HG03095 (cell line): ENCODE data around the gene HOXA13.

Experiments
- ATAC-seq: cut with Tn5 transposase; IDR thresholded peaks from one replicate; pipeline ENCODE4 v1.9.1; 2021; ENCODE audit warnings: moderate library complexity; ENCODE audit not compliant: unreplicated experiment

Gene HOXA13

DNA sequence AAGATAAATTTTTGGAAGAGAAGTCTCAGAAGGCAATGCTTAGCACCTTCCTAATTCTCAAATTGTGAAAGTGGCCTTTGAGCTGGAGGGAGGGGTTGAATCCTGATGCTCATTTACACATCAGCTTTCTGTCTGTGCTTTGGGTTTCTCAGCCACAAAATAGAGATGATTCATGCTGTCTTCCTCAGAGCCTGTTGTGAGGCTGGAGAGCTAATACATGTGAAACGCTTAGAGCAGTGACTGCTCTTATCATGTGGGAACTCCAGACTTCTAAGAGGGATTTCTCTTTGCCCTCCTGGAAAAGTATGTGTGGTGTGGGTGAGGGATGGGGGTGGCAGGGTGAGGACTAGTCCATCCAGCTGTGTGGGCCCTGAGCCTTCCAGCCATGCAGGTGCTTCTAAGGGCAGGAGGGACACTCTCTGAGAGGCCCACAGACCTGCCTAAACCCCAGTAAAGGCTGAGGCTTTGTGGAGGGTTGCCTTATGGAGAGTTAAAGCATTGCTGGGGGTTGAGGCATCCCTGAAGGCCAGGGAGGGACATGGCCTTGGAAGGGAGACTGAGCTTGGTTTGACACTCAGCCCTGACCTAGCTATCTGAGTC, 37.9 kb upstream of the HOXA13 start:
- no peak for ATAC-seq

GRCh38 chr7:27235387-27236311, 35.8 kb upstream of the HOXA13 start:
- ATAC-seq, result no peak

DNA sequence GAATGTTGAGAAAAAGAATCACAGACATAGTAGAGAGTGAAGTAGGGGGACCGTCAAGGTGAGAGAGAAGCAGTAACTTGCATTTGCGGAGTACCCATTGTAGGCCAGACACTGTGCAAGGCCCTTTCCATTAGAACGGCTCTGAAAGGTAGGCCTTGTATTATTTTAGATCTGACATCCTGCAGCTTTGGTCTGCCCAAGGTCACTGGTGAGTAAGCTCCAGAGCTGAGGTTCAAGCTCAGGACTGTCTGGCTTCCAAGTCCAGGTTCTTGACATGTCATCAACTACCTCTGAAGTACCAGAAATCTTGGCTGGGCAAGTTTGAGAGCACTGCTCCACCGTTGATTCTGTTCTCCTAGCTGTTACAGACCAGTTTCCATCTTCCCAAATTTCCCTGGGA, 29.6 kb upstream of the HOXA13 start:
- ATAC-seq, result no peak

DNA sequence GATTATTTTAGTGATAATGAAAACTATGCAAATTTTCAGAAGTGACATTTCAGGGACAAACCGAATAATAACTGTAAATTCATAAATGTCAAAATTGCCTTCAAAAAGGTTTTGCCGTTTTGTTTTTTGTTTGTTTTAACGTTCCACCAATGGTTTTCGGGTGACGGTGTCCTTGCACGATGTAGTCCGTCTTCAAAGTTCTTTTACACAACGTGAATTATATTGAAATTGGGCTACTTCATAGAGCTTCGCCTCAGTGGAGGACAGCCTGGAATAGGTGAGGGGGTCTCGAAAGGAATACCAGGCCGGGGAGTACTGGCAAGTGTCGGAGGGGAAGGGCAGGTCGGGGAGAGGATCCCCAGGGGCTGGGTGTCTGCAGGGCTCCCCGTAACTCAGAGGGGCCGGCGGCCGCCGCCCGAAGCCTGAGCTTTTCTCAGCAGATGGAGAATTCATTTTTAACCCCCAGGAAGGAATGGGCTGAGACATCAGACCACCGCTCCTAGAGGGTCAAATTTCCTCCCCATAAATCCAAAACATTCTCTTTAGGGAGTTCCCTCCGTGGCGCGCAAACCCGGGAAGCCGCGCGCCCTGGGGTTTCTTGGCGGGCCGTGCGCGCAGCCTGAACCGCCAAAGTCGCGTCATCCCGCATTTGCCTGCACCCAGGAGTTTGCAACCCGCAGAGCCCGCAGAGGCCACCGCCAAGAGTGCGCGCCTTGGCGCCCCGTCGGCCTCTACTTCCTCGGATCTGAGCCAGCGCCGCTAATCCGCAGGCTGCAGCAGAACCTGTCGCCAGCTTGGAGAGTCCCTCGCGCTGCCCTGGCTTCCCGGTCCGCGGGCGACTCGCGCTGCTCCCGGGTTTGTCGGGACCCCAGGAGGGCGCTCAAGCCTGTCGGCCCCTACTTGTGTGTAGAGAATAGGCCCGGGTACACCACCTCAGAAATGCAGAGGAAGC, 25.4 kb upstream of the HOXA13 start:
- ATAC-seq, result no peak

DNA sequence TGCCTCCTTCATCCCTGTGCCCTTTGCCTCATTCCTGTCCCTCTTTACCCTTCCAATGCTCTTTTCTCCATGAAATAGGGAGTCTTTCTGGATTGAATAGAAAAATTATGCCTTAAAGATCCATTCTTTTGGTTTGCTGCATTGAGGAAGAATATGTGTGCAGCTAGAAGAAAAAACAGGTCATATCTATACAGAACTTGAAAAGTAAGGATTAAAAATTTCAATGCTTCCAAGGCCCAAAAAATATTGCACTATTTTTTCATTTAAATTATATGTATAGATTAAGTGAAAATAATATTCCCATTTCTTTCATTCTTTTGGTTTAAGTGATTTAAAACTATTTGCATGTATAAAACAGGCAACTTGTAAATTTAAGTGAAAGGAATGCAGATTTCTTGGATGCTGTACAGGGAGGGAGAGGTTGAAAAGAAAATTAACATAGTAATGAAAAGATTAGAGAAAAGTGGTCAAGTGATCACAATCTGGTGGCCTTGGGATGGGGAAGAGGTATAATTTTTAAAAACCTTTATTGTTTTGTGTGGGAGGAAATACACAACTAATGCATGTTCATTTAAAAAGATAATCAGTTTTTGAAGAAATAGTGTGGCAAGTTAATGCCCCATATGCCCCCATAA, 24.2 kb upstream of the HOXA13 start:
- ATAC-seq, result no peak

DNA sequence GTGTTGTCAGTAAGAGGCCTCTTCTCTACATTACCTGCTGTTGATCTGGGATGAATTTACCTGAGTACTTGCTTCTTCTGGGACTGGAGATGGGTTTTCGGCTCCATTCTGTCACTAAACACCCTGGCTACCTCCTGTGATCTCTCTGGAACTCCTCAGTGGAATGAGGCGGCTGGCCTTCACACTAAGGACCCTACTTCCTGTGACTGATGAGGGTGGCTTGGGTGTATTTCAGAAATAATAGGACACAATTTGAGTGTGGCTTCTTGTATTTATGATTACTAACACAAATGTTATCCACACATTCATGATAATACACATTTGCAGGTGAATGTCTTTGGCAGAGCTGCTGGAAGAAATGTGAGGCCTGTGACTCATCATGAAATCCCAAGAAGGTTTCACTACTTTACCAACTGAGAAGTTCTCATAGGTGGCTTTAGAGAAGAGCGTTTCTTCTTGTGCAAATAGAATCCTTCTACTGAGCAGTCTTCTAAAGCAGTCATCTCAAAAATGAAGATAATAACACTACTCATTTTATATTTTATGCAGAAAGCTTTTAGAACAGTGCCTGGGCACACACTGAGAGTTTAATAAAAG, 21.4 kb upstream of the HOXA13 start:
- no peak for ATAC-seq

GRCh38 chr7:27220440-27220955, 20.6 kb upstream of the HOXA13 start:
- ATAC-seq, result no peak

GRCh38 chr7:27219821-27220220, 19.9 kb upstream of the HOXA13 start:
- ATAC-seq, result no peak

GRCh38 chr7:27217951-27218350, 18.1 kb upstream of the HOXA13 start:
- ATAC-seq, result no peak

DNA sequence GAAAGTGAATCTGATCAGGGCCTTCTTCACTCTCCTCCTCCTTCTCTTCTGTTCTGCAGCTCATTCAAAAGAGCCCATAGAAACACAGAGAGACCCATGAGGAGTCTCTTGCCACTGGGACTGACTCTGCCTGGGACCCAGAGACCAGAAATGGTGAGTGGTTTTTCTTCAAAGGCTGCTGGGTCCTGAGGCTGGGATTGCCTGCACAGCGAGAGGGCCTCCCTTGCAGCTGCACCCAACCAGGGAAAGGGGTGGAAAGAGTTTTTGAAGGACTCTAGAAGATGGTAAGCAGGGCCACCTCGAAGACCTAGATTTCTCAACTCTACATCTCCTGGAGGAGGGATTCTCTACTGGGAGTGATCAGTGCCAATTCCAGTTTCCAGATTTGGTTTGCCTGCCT, 15.5 kb upstream of the HOXA13 start:
- ATAC-seq, result no peak

- ATAC-seq, result no peak
Measured at GRCh38 chr7:27214239-27214950, 14.5 kb upstream of the HOXA13 start.

GRCh38 chr7:27213433-27214238, 13.7 kb upstream of the HOXA13 start:
- no peak for ATAC-seq

DNA sequence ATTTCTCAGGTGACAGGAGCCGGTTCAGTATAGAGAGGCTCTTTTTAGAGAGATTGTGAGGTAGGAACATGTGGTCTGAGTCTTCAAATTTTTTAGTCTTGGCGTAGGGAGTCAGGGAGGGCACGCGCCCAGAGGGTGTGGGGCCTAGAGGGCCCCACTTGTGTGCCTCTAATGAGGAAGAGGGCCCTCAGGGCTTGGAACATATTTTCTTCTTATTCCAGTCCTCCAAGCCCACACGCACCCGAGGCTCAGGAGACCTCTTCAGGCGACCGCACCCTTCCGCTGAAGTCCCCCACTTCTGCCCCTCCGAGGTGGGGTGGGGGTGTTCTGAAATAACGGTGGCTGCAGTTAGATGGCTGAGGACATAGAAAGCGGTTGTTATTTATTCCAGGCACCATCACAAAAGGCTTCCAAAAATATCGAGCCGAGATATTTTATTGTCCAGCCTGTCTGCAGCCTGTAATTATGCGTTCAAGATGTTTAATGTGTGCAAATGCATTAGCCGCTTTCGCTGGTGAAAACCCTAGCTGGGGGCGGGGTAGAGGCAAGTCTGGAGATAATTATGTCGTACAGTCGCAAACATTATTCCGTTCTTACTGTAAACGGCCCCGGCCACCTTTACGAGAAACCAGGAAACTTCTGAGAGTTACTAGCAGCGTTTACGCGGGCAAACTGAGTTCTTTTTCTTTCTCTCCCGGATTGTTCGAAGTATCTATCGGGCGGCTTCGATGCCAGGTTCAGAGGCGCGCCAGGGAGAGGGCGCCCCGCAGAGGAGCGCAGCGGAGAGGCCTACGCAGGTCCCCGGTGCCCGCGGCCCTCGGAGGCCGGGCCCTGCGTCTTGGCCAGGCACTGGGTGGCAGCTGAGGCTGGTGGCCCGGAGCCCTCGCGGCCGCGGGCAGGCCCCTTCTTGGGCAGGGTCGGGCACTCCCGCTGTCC, 12.9 kb upstream of the HOXA13 start:
- no peak for ATAC-seq

DNA sequence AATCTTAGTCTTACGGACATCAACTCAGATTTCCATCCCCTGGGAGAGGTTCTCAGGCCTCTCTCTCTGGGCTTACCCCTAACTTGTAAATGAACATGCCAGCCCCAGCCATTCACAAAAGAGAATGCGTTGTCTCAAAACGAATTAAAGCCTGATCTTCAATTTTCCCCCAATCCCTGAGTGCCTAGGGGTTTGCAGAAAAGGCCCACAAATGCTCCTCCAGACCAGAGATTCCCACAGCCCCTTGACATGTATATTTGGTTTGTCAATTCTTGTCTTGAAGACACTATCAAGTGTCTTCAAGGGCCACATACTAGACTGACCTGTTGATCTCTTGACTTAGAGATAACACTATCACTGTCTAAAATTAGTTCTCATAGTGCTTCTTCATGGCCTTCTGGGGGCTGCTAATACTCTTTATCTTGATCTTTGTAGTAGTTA, 11.9 kb upstream of the HOXA13 start:
- ATAC-seq, result no peak

DNA sequence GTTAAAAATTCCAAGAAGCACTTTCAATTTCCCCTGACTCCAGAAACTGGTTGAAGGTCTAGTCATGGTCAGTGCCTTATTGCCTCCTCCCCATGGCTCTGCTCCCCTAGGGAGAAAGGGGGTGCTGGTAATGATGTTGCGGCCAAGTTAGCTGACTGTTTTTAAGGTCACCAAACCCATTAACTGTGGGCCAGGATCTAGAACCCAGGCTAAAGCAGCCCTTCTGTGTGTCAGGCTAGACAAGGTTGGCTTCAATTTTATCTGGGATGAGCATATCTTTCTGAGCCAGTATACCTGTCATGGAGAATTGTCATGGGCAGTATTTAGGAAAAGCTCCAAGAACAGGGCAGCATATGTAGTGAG, 11.2 kb upstream of the HOXA13 start:
- ATAC-seq, result no peak

GRCh38 chr7:27210441-27211083, 10.7 kb upstream of the HOXA13 start:
- no peak for ATAC-seq

GRCh38 chr7:27209933-27210440, 10.1 kb upstream of the HOXA13 start:
- ATAC-seq, result no peak
